GM19395 (cell line): ENCODE data around the gene SCAPER.

Experiments
- ATAC-seq: cut with Tn5 transposase; IDR thresholded peaks from one replicate; pipeline ENCODE4 v1.9.1; 2021; ENCODE audit warnings: mild to moderate bottlenecking, moderate library complexity; ENCODE audit not compliant: unreplicated experiment

Gene SCAPER

GRCh38 chr15:76905013-76905839, at the start of gene SCAPER:
SCAPER (minus strand) TSS chr15:76905340; CDS start chr15:76883817, 21,523 bp downstream.
- ATAC-seq: peak; percentile 76

GRCh38 chr15:76954744-76955143, 49.6 kb upstream of the SCAPER start:
- no peak for ATAC-seq

GRCh38 chr15:76953913-76954312, 48.8 kb upstream of the SCAPER start:
- ATAC-seq: no peak

- no peak for ATAC-seq
Measured at GRCh38 chr15:76951220-76951619, 46.1 kb upstream of the SCAPER start.

- no peak for ATAC-seq
Measured at GRCh38 chr15:76947454-76947853, 42.3 kb upstream of the SCAPER start.

GRCh38 chr15:76945494-76946093, 40.5 kb upstream of the SCAPER start:
- no peak for ATAC-seq

- no peak for ATAC-seq
Measured at GRCh38 chr15:76942331-76942730, 37.2 kb upstream of the SCAPER start.

- no peak for ATAC-seq
Measured at GRCh38 chr15:76941636-76942035, 36.5 kb upstream of the SCAPER start.

GRCh38 chr15:76939715-76940114, 34.6 kb upstream of the SCAPER start:
- ATAC-seq: no peak

- ATAC-seq: no peak
Measured at GRCh38 chr15:76938752-76939151, 33.6 kb upstream of the SCAPER start.

- no peak for ATAC-seq
Measured at GRCh38 chr15:76936671-76937070, 31.5 kb upstream of the SCAPER start.

GRCh38 chr15:76935620-76936019, 30.5 kb upstream of the SCAPER start:
- ATAC-seq: no peak

- no peak for ATAC-seq
Measured at GRCh38 chr15:76932135-76932966, 27.2 kb upstream of the SCAPER start.

GRCh38 chr15:76931397-76932134, 26.4 kb upstream of the SCAPER start, which contains the start of gene RCN2:
RCN2 (plus strand) TSS chr15:76931749; CDS start chr15:76931842, 93 bp downstream.
- ATAC-seq: peak; percentile 96

GRCh38 chr15:76930831-76931396, 25.8 kb upstream of the SCAPER start:
- ATAC-seq: peak; percentile 6

- no peak for ATAC-seq
Measured at GRCh38 chr15:76929011-76929760, 24.0 kb upstream of the SCAPER start.

- ATAC-seq: no peak
Measured at GRCh38 chr15:76928201-76928600, 23.1 kb upstream of the SCAPER start.

- no peak for ATAC-seq
Measured at GRCh38 chr15:76916369-76916768, 11.2 kb upstream of the SCAPER start.

- no peak for ATAC-seq
Measured at GRCh38 chr15:76913737-76914136, 8.6 kb upstream of the SCAPER start.

- ATAC-seq: no peak
Measured at GRCh38 chr15:76912430-76912829, 7.3 kb upstream of the SCAPER start.
